ENCODE measurements around the gene CDRT4.

The CDRT4 gene

DNA sequence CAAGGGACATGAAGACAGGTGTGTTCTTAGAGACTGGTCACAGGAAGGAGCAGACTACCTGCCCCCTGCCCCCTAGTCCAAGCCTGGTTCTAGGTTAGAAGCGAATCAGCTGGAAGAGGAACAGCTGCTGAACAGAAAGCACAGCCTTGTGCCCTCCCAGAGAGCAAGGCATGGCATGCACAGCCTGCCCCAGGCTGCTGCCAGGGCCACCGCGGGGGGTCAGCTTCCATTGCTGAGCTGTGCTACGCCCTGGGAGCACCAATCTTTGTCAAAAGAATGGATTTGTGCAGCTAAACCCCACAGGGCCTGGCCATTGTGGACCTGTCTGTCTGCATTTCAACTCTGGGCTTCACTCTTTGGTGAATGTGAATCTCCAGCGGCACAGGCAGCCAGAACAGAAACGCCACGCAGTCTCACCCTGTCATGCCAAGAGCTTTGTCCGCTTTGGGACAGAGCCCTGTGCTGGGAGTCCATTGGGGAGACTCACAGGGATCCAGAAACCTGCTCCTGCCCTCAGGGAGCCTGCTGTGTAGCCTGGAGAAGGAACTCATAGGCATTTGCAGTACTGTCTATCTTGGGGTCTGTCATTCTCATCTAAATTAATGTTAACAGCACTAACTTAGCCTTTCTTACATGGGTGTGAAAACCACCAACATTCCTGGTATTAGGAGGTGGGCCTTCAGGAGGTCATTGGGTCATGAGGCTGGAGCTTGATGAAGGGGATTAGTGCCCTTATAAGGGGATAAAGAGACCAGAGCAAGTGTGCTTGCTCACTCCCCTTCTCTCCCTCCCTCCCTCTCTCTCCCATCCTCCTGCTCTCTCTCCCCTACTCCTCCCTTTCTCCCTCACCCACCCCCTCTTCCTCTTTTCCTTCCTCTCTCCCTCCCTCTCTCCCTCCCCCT, 25.6 kb upstream of the CDRT4 start:
- DNase-seq (ENCODE audit: low read depth, low spot score): no peak

GRCh38 chr17:15492186-15492585, 24.8 kb upstream of the CDRT4 start:
- no peak for DNase-seq (ENCODE audit: low read depth, low spot score)

DNA sequence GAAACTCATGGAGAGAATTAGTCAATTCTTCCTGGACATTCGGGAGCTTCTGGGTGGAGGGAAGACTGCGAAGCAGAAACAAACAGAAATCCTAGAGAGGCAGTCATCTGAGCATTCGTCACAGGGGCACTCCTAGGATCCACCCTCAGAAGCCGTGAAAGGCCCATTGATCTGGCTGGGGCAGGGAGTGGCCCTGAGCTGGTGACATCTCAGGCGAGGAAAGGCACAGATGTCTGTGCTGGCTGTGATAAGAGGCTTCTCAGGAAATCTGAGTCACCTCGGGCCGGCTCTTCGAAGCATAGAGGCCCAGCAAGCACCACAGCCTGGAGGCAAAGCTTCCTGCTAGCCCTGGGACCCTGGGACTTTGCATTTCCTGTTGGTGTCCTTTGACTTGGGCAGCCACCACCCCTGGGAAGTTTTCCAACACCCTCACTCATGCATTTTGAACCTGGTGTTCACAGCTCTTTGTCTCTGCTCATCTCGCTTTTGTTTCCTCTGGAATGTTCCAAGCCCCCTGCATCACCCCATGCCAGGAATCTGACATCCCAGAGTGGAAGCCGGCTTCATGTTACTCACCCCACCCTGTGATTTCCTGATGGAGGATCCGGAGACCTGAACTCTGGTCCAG, 23.3 kb upstream of the CDRT4 start:
- peak; percentile 28 for DNase-seq (ENCODE audit: low read depth, low spot score)

GRCh38 chr17:15488557-15488956, 21.1 kb upstream of the CDRT4 start:
- DNase-seq (ENCODE audit: low read depth, low spot score): no peak

- DNase-seq (ENCODE audit: low read depth, low spot score): no peak
These were observed 17.6 kb upstream of the CDRT4 start for GRCh38 chr17:15485045-15485444.

GRCh38 chr17:15483431-15483830, 16.0 kb upstream of the CDRT4 start:
- no peak for DNase-seq (ENCODE audit: low read depth, low spot score)

DNA sequence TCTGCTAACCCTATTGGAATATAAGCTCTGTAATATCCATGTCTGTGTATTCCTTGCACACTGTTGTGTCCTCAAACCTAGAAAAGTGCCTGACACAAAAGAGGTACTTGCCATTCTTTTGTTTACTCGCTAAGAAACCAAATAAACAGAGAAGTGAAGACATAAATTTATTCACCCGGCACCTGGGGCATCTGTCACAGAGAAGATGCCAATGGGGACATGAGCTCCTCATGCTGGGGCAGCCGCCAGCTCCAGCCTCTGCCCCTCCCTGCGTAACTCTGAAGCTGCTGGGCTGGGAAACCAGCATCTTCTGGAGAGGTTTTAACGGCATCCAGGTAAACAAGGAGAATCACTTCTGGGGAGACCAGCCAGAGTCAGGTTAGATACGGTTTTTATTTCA, 15.1 kb upstream of the CDRT4 start:
- DNase-seq (ENCODE audit: low read depth, low spot score): no peak

DNA sequence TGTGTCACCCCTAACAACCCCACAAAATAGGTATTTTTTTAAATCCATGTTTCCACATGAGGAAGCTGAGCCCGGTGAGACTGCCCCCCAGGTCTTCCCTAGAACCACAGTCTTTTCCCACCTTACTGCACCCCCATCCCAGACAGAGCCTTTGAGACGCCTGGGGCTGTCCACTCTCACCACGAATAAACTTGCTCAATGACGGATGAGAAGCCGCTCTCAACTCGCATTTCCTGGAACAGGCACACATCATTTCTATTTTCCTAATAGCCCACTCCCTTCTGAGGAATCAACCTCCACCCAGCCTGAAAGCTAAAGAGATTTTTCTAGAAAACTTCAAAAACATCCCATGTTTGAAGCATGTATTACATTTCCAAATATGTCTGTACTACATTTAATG, 14.1 kb upstream of the CDRT4 start:
- DNase-seq (ENCODE audit: low read depth, low spot score): no peak

DNA sequence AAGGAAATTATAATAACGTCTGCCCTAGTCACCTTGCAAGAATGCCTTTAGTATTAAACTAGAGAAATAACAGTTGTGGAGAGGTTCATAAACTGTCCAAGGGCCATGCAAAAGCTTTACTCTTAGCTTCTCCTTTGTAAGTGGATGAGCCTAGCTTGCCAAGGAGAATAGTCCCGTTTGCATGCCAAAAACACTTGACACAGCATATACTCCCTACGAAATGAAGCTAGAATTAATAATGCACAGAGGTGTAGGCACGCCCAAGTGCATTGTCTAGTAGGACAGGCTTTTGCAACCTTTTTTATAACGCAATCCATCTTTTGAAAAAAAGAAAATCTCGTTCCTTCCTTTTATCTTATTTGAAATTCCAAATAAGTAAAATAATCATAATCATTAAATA, 12.8 kb upstream of the CDRT4 start:
- DNase-seq (ENCODE audit: low read depth, low spot score): no peak

GRCh38 chr17:15479703-15480102, 12.3 kb upstream of the CDRT4 start:
- DNase-seq (ENCODE audit: low read depth, low spot score): no peak

GRCh38 chr17:15478845-15479244, 11.4 kb upstream of the CDRT4 start:
- DNase-seq (ENCODE audit: low read depth, low spot score): no peak

DNA sequence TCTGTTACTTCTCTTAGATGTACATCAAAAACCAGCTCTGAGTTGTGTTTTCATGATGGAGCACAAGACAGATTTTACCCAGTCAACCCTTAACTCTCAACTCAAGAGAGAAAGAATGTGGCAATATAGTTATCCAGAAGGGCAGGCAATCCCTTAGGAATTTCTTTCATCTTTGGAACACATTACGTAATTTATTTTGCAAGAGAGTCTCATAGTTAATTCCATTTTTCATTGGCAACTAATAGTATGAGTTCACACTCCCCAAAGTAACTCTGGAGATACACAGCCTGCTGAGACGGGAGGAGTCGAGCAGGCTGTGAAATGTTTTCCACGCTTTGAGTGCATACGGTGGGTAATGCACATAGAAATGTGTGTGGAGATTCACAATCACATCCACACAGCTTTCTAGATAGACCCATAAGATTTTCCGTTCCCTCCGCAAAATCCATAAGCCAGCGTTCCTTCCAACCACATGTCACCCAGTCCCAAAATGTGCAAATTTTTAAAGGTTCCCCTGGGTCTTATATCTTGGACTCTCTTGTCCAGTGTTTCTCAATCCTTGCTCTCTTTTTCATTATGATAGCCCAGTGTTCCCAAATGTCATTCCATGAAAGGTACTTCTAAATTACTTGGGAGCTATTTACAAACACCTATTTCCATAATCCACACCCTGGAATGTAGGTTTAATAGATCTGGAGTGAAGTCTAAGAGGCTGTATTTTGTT, 8.4 kb upstream of the CDRT4 start:
- DNase-seq (ENCODE audit: low read depth, low spot score): no peak

GRCh38 chr17:15472891-15473290, 5.5 kb upstream of the CDRT4 start:
- DNase-seq (ENCODE audit: low read depth, low spot score): no peak

- DNase-seq (ENCODE audit: low read depth, low spot score): no peak
These were observed 3.1 kb upstream of the CDRT4 start for GRCh38 chr17:15470536-15470935.

DNA sequence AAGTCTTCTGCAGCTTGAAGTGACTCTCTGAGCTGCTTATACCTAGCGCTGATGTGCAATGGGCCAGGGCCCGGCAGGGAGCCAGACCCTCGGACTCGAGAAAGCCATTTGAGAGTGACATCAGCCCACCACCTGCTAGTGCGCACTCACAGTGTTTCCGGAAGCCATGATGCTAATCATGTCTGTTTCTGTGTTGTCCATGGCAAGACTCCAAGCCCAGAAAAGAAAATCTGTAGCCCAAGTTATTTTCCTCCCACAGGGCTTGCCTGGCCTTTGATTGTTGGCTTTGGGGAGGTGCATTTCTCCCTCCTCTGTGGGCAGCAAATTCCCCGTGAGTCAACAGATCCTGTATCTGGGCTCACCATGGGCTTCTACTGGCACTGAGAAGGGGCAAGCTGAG, 1.8 kb upstream of the CDRT4 start:
- peak; percentile 96 for DNase-seq (ENCODE audit: low read depth, low spot score)

GRCh38 chr17:15468126-15468525, 705 bp upstream of the CDRT4 start:
- no peak for DNase-seq (ENCODE audit: low read depth, low spot score)

DNA sequence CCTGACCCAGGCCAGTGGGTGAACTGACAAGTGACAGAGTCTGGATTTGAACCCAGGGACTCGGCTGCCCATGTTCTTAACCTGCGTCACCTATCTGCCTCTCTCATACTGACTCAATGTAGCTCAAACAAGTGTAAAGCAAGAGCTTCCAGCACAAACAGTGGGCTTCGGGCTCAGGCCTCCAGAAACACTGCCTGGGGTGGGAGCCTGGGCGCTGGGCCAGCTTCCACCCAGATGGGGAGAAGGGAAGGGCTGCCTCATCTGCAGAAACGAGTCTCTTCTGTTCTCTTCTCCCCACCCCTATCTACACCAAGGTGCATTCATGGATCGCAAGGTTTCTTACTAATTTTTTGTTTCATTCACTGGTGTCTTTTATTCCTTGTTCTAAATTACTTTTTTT, 1.3 kb downstream of the CDRT4 start:
- DNase-seq (ENCODE audit: low read depth, low spot score): no peak

DNA sequence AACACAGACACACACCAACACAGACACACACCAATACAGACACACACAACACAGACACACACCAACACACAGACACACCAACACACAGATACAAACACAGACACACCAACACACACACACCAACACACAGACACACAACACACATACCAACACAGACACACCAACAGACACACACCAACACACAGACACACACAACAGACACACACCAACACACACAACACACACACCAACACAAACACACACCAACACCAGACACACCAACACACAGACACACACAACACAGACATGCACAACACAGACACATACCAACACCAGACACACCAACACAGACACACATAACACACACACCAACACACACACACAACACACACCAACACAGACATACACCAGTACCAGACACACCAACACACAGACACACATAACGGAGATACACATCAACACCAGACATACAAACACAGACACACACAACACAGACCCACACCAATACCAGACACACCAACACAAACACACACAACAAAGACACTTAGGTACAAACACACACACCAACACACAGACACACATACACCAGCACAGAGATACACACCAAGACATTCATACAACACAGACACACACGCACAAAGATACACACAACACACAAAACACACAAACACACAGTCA, 2.2 kb downstream of the CDRT4 start:
- no peak for DNase-seq (ENCODE audit: low read depth, low spot score)

- no peak for DNase-seq (ENCODE audit: low read depth, low spot score)
These were observed 3.0 kb downstream of the CDRT4 start for GRCh38 chr17:15464231-15464985.

GRCh38 chr17:15462976-15463772, 4.2 kb downstream of the CDRT4 start:
- peak; percentile 75 for DNase-seq (ENCODE audit: low read depth, low spot score)

- no peak for DNase-seq (ENCODE audit: low read depth, low spot score)
These were observed 9.7 kb downstream of the CDRT4 start for GRCh38 chr17:15457723-15458094.
